Measurements from ENCODE around the gene AFAP1.

AFAP1 gene

DNA sequence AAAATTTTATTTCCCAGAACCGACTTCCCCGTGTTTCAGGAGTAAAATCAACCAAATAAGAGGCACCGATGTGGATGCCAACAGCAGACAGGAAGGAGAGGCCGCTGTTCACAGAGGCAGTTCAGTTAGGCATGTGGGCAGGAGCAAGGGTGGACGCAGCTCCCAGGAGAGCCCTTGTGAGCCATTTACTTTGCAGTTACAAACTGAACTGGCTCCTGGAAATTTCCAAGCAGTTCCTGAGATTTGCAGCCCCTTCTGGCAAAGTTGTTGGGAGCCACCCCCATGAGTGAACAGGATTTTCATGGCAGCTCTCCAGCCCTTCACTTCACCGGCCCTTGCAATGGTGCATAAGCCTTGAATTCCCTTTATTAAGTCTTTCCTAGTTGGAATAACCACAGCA lies 189.1 kb downstream of the AFAP1 start:
- DNase-seq = no peak

DNA sequence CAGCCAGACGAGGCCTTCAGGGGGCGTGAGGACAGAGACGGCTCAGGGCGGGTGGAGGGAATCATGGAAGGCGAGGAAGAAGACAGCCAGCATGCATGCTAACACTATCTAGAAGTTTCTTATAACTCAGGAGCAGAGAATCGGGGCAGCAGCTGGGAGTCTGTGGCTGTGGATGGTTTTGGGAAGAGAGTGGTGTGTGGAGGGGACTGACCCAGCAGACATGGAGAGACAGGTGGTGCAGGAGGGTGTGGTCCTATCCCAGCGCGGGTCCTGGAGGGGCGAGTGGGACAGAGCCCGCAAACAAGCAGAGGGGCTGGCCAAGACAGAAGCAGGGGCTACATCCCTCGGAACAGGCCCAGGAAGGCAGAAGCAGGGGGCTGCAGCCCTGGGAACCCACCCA lies 192.1 kb downstream of the AFAP1 start:
- no peak for DNase-seq

- no peak for DNase-seq
Measured at GRCh38 chr4:7747062-7747385, 192.6 kb downstream of the AFAP1 start.

- no peak for DNase-seq
Measured at GRCh38 chr4:7746351-7747061, 193.2 kb downstream of the AFAP1 start.

DNA sequence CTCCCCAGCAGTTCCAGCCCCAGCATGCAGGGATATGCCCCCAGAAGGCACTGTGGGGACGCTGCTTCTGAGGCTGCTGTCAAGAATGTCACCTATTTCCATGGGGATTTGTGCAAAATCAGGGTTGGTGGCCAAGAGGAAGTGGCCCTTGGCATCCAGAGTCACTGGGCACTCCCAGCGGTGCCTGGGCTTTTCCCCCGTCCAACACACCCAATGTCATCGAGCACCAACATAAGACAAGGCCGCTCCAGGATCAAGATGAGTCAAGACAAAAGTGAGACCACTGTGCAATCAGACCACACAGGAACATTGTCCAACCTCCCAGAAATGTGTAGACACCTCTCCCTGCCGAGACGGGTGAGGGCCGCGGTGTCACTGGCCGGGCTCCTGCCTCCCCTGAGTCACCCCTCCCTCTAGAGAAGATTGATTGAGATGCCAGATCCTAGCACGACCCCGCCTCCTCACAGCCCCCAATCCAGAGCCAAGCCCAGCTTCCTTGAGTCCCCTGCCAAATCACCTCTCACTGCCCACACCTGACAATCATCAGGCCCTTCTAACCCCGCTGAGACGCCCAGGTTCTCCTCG lies 194.3 kb downstream of the AFAP1 start:
- DNase-seq = no peak

- no peak for DNase-seq
Measured at GRCh38 chr4:7744142-7744804, 195.4 kb downstream of the AFAP1 start.

DNA sequence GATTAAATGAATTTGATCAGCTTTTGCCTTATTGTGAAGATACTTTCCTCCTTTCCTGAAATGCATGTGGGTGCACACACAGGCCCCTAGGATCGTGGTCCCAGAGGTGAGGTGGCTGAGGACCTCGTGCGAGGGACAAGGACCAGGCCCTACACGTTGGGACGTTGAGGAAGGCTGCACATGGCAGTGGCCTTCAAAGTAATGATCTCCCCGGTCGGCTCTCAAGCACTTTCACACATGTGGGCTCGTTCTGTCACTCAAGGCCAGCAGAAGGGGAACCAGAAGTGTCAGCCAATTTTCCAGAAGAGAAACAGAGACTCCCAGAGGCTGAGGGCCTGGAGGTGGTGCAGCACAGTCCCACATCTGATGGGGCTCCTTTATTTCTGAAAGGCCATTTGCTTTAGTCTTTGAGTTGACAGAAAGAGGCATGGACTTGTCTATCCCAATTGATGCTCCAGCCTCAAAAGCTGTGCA lies 196.8 kb downstream of the AFAP1 start:
- DNase-seq = no peak

DNA sequence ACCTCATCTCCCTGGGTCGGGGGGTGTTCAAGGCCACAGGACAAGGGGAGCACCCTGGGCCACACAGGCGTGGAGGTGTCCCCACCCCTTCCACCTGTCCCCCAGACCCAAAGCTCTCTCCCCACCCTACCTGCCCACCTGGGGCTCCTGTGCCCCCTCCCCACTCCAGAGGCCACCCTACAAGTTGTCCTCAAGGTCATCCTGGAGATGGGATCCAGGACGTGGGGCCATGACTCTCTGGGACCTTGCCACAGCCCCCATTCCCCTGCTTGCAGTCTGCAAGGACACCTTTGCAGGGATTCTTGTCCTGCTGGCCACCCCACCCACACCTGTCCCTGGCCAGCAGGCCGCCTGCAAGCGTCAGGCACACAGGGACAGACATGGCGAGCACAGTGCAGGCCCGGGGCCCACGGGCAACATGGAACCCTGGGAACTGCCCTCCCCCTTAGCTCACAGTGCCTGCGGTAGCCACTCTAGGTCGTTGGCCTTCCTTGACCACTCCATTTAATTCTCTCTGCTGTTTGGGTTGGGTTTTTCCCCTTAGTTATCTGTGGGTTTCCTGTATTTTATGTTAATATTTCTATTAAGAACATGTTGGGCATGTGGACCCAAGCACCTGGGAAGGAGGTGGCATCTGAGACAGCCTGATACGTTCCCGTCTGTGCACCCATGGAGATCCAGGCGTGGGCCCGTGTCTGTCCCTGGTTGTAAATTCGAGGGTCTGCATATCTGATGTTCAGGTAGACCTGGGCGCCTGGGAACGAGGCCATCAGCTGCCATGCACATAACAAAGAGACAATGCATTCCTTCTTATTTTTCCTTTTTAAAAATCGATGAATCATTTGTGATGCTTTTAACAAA lies 197.5 kb downstream of the AFAP1 start:
- DNase-seq = no peak

GRCh38 chr4:7740866-7741525 lies 198.7 kb downstream of the AFAP1 start:
- no peak for DNase-seq

DNA sequence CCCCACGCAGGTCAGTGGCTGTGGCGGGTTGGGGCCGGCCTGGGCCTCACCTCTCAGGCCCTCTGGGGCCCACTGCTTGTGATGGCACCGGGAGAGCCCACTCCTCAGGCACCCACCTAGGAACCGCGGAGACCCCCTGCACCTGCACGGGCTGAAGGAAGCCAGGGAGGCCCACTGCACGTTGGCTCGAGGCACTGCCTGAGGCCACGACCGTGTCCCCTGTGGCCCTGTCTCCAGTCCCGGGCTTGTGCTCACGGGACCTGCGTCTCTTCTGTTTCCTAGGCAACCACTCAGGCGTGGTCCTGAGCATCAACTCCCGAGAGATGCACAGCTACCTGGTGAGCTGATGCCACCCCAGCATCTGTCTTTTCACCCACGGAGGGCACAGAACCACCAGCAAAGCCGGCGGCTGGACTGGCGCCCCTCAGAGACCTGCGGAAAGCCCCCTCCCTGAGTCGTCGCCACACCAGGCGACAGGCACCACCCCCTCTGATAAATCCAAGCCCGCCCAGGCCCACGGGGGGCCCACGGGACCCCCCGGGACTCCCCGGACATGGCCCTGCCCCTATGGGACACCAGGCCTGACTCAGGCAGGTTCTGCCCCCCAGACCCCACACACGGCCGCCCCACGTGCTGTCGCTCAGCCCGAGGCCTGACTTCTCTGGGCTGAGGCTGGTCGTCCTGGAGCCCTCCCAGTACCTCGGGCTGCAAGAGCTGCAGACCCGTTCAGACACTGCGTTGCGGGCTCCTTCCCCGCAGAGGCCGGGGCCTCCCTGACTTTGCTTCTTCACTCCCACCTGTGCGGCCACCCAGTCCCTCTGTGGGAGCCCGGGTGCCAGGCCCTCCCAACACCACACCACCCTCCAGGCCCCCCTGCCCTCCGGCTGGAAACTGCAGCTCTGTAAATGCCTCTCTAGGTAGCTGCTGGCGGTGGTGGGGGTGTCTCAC lies 199.5 kb downstream of the AFAP1 start:
- DNase-seq = no peak

DNA sequence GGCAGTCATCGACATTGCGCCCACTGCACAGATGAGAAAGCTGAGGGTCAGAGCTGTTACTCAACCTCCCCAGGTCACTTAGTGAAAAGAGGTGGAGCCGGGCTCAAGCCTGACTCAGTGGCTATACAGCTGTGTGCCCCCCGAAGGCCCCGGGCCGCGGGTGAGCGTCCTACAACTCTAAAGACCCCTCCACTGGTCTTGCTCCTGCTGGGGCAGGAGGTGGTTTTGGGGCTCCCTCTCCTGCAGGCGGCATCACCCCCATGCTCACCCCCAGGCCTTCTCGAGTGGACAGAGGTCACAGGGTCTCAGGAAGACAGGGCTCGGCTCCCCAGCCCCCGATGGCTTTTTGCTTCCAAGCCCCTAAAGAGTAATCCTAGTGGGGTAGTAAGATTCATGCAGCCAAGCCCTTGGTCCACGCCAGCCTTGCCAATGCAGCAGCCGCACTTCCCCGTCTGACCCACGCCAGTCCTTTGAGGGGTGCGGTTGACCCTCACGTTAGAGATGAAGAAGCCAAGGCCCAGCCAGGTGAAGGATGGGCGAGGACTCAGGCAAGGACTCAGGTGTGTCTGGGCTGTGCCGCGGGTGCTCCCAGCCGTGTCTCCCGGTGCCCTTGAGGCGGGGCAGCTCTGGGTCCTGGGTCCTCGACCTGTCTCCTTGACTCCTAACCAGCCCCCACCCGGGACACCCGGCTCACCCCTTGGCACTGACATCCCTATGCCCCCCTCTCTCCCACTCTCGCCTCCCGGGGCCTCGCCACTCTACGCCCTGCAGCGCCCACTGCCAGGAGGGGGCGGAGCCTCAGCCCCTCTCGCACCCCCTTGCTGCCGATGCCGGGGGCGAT lies 200.4 kb downstream of the AFAP1 start:
- no peak for DNase-seq

GRCh38 chr4:7738458-7739076 lies 201.1 kb downstream of the AFAP1 start:
- no peak for DNase-seq

GRCh38 chr4:7737752-7738457 lies 201.8 kb downstream of the AFAP1 start:
- no peak for DNase-seq

GRCh38 chr4:7737268-7737645 lies 202.4 kb downstream of the AFAP1 start:
- no peak for DNase-seq

GRCh38 chr4:7736436-7737267 lies 203.0 kb downstream of the AFAP1 start:
- no peak for DNase-seq

- DNase-seq = no peak
Measured at GRCh38 chr4:7735961-7736360, 203.7 kb downstream of the AFAP1 start.

GRCh38 chr4:7735395-7735794 lies 204.3 kb downstream of the AFAP1 start:
- no peak for DNase-seq

DNA sequence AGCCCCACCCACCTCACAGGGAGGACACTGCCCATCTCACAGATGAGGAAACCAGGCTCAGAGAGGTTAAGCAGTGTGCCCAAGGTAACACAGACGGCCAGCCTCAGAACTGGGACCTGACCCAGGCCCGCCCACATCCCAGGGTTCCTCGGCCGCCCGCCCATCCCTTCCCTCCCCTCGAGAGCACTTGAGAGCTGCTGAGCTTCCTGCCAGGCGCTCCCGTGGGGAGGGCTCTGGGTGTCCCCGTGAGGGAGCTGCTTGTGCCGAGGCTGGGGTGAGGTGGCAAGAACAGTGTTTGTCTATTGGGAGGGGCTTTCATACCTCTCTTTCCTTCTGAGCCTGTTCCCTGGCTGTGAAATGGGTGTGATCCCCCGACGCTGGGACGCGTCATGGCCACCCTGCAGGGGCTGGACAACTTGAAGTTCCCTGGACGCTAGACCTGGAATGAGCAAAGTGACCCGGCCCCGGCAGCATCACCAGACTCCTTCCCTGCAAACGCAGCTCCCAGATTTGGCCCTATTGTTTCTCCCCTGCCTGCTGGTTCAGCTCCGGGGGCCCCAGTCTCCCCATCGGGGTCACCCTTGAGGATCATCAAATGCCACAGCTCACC lies 204.9 kb downstream of the AFAP1 start:
- no peak for DNase-seq

Measured in stimulated activated CD4-positive, alpha-beta T cell treated with anti-CD3 and anti-CD28 coated beads, Interleukin-4, amount 100 ng/mL, for 1 hour (primary cell).